IMR-90 (cell line): Measurements from ENCODE around the gene DMRTA1. TPM values are rescaled to one million over a fixed set of nuclear protein-coding genes. Genes with fewer than 3 reads are reported as not detected.

Experiments used
- ATAC-seq: fragments of 200-7000 bp; cut with Tn5 transposase; 2 replicates; pipeline ENCODE4 v1.9.1; 2020; ENCODE audit warnings: low read depth, mild to moderate bottlenecking, moderate library complexity
- BruUV-seq: library from RNA; stranded (reverse); fragments of 400-500 nt; replicated peaks from 2 replicates; lab custom pipeline; 2021; lab: Mats Ljungman, UMichigan
- CTCF ChIA-PET: fragments of 300-600 bp; formaldehyde crosslinking; extraction: SDS; loops from one replicate; lab custom pipeline; 2021; ENCODE audit warnings: antibody characterized with exemption; lab: Yijun Ruan, JAX
- POLR2A ChIA-PET: fragments of 300-600 bp; sonication (Branson Sonifier 250); formaldehyde crosslinking; loops from one replicate; lab custom pipeline; 2022; ENCODE audit warnings: antibody characterized with exemption; ENCODE audit not compliant: unreplicated experiment; lab: Charles Lee
- DNase-seq: peaks from one replicate; pipeline ENCODE4 v3.0.0; 2013
- H2AFZ ChIP-seq: replicated peaks from 2 replicates; pipeline ENCODE3; 2013; ENCODE audit warnings: low read length, mild to moderate bottlenecking; ENCODE audit not compliant: poor library complexity
- H2AK5ac ChIP-seq: 2 replicates; pipeline ENCODE4 v1.6.1; 2013; ENCODE audit warnings: low read depth, low read length, inconsistent platforms
- H2AK9ac ChIP-seq: replicated peaks from 2 replicates; pipeline ENCODE3; 2013; ENCODE audit warnings: mild to moderate bottlenecking, low read depth, low read length, moderate library complexity; ENCODE audit not compliant: poor library complexity
- H2BK120ac ChIP-seq: 2 replicates; pipeline ENCODE4 v1.6.1; 2013; ENCODE audit warnings: low read depth, low read length, inconsistent platforms
- H2BK15ac ChIP-seq: 3 replicates; pipeline ENCODE4 v1.6.1; 2013; ENCODE audit warnings: low read depth, low read length, inconsistent platforms
- H2BK20ac ChIP-seq: 2 replicates; pipeline ENCODE4 v1.6.1; 2013; ENCODE audit warnings: low read depth, mild to moderate bottlenecking, inconsistent platforms, low read length, moderate library complexity
- H2BK5ac ChIP-seq: 2 replicates; pipeline ENCODE4 v1.6.1; 2013; ENCODE audit warnings: mild to moderate bottlenecking, low read depth, low read length, inconsistent platforms; ENCODE audit not compliant: poor library complexity, severe bottlenecking
- H3K14ac ChIP-seq: replicated peaks from 2 replicates; pipeline ENCODE4 v1.6.1; 2013; ENCODE audit warnings: low read depth, low read length, inconsistent platforms
- H3K18ac ChIP-seq: 2 replicates; pipeline ENCODE4 v1.6.1; 2013; ENCODE audit warnings: low read depth, low read length, control low read depth
- H3K23ac ChIP-seq: 2 replicates; pipeline ENCODE4 v1.6.1; 2013; ENCODE audit warnings: low read depth, low read length, inconsistent platforms
- H3K27ac ChIP-seq: 2 replicates; pipeline ENCODE4 v1.5.1; 2013; ENCODE audit warnings: mild to moderate bottlenecking, control low read depth, low read length; ENCODE audit not compliant: insufficient read depth
- H3K27me3 ChIP-seq: 2 replicates; pipeline ENCODE4 v1.6.1; 2013; ENCODE audit warnings: low read length; ENCODE audit not compliant: control insufficient read depth, insufficient read depth
- H3K36me3 ChIP-seq: 2 replicates; pipeline ENCODE4 v1.6.1; 2013; ENCODE audit warnings: low read length, mixed read lengths; ENCODE audit not compliant: control insufficient read depth, insufficient read depth
- H3K4ac ChIP-seq: 2 replicates; pipeline ENCODE4 v1.6.1; 2013; ENCODE audit warnings: low read depth, low read length, inconsistent platforms
- H3K4me1 ChIP-seq: 2 replicates; pipeline ENCODE4 v1.6.1; 2013; ENCODE audit warnings: low read length, mixed read lengths; ENCODE audit not compliant: control insufficient read depth, insufficient read depth
- H3K4me2 ChIP-seq: 2 replicates; pipeline ENCODE4 v1.6.1; 2013; ENCODE audit warnings: low read depth, mild to moderate bottlenecking, control low read depth, low read length, moderate library complexity
- H3K4me3 ChIP-seq: 2 replicates; pipeline ENCODE4 v1.5.1; 2013; ENCODE audit warnings: low read depth, mild to moderate bottlenecking, control low read depth, low read length, moderate library complexity; ENCODE audit not compliant: insufficient read depth
- H3K56ac ChIP-seq: 2 replicates; pipeline ENCODE4 v1.6.1; 2013; ENCODE audit warnings: low read length, inconsistent platforms; ENCODE audit not compliant: insufficient read depth; ENCODE audit errors: extremely low read depth
- H3K79me1 ChIP-seq, 2 experiments: 2 replicates each; pipeline ENCODE4 v1.6.1; 2013; ENCODE audit warnings: low read length in 2 of 2, inconsistent platforms in 1 of 2, low read depth in 1 of 2
- H3K9ac ChIP-seq: 2 replicates; pipeline ENCODE4 v1.6.1; 2013; ENCODE audit warnings: low read depth, low read length, control low read depth
- H3K9me1 ChIP-seq: 2 replicates; pipeline ENCODE4 v1.6.1; 2013; ENCODE audit warnings: low read length, inconsistent platforms; ENCODE audit not compliant: insufficient read depth
- H3K9me3 ChIP-seq: 2 replicates; pipeline ENCODE4 v1.6.1; 2013; ENCODE audit warnings: low read length; ENCODE audit not compliant: control insufficient read depth, insufficient read depth
- H4K20me1 ChIP-seq: 2 replicates; pipeline ENCODE4 v1.6.1; 2013; ENCODE audit warnings: low read length, inconsistent platforms; ENCODE audit not compliant: insufficient read depth
- H4K5ac ChIP-seq: 2 replicates; pipeline ENCODE4 v1.6.1; 2013; ENCODE audit warnings: mild to moderate bottlenecking, low read depth, low read length, control low read depth
- H4K8ac ChIP-seq, 2 experiments: 2 replicates each; pipeline ENCODE4 v1.6.1; 2013; ENCODE audit warnings: low read depth in 2 of 2, low read length in 2 of 2, control low read depth in 1 of 2, inconsistent platforms in 1 of 2
- H4K91ac ChIP-seq: 2 replicates; pipeline ENCODE4 v1.6.1; 2013; ENCODE audit warnings: low read depth, low read length, inconsistent platforms; ENCODE audit not compliant: insufficient read depth
- BHLHE40 ChIP-seq: fragments of 150-350 bp; IDR thresholded peaks from 2 replicates; pipeline ENCODE4 v1.6.1; 2016; ENCODE audit warnings: mild to moderate bottlenecking, low read depth, low read length
- CEBPB ChIP-seq: IDR thresholded peaks from 2 replicates; pipeline ENCODE4 v1.6.1; 2012; ENCODE audit warnings: low read depth, low read length, improper control_type of control experiment
- CHD1 ChIP-seq: IDR thresholded peaks from 2 replicates; pipeline ENCODE4 v1.6.1; 2012; ENCODE audit warnings: low read depth, low read length, improper control_type of control experiment
- CTCF ChIP-seq: conservative IDR thresholded peaks from 2 replicates; pipeline ENCODE4 v1.5.1; 2012; ENCODE audit warnings: mild to moderate bottlenecking, low read depth, low read length, improper control_type of control experiment
- ELK1 ChIP-seq: fragments of 150-350 bp; IDR thresholded peaks from 2 replicates; pipeline ENCODE4 v1.6.1; 2016; ENCODE audit warnings: low read depth, mild to moderate bottlenecking, low read length, moderate library complexity, borderline replicate concordance
- FOS ChIP-seq: fragments of 150-350 bp; IDR thresholded peaks from 2 replicates; pipeline ENCODE4 v1.6.1; 2016; ENCODE audit warnings: low read depth, low read length
- MAFK ChIP-seq: IDR thresholded peaks from 2 replicates; pipeline ENCODE4 v1.6.1; 2012; ENCODE audit warnings: low read depth, low read length, improper control_type of control experiment
- MAZ ChIP-seq: IDR thresholded peaks from 2 replicates; pipeline ENCODE4 v1.6.1; 2012; ENCODE audit warnings: low read depth, mild to moderate bottlenecking, low read length, improper control_type of control experiment, moderate library complexity, borderline replicate concordance
- MXI1 ChIP-seq: IDR thresholded peaks from 2 replicates; pipeline ENCODE4 v1.6.1; 2012; ENCODE audit warnings: low read depth, mild to moderate bottlenecking, low read length, moderate library complexity, borderline replicate concordance
- NFE2L2 ChIP-seq: fragments of 150-350 bp; IDR thresholded peaks from 2 replicates; pipeline ENCODE4 v1.6.1; 2016; ENCODE audit warnings: low read depth, mild to moderate bottlenecking, low read length
- POLR2A ChIP-seq: IDR thresholded peaks from 2 replicates; pipeline ENCODE4 v1.6.1; 2012; ENCODE audit warnings: mild to moderate bottlenecking, low read depth, low read length
- RAD21 ChIP-seq: IDR thresholded peaks from 2 replicates; pipeline ENCODE4 v1.6.1; 2012; ENCODE audit warnings: low read length, improper control_type of control experiment
- RCOR1 ChIP-seq: IDR thresholded peaks from 2 replicates; pipeline ENCODE4 v1.6.1; 2012; ENCODE audit warnings: mild to moderate bottlenecking, low read length, improper control_type of control experiment; ENCODE audit not compliant: insufficient replicate concordance
- RFX5 ChIP-seq: IDR thresholded peaks from 2 replicates; pipeline ENCODE4 v1.8.0; 2012; ENCODE audit warnings: low read depth, mild to moderate bottlenecking, low read length, moderate library complexity
- SMC3 ChIP-seq: fragments of 150-350 bp; IDR thresholded peaks from 2 replicates; pipeline ENCODE4 v1.6.1; 2016; ENCODE audit warnings: low read depth, mild to moderate bottlenecking, antibody characterized with exemption, low read length, moderate library complexity
- USF2 ChIP-seq: fragments of 150-350 bp; IDR thresholded peaks from 2 replicates; pipeline ENCODE4 v1.6.1; 2017; ENCODE audit warnings: mild to moderate bottlenecking, antibody characterized with exemption, low read length, low read depth
- dilution Hi-C: fragments of 300-500 bp; cut with HindIII; formaldehyde crosslinking; loops from one replicate; pipeline ENCODE4 v1.14.3; 2018; ENCODE audit warnings: low sequenced_read_pairs; ENCODE audit not compliant: unreplicated experiment
- in situ Hi-C: fragments of 300-500 bp; cut with MboI; formaldehyde crosslinking; loops from 3 replicates; pipeline ENCODE4 v1.14.3; 2019; ENCODE audit warnings: low sequenced_read_pairs, inconsistent platforms, mixed read lengths
- intact Hi-C: fragments of 100-400 bp; cut with micrococcal nuclease; formaldehyde crosslinking; loops from 2 replicates; pipeline ENCODE4 v1.10.0; 2022
- polyA plus RNA-seq, 3 experiments: library from polyadenylated mRNA; depleted of rRNA; stranded (reverse); fragments of >200 nt; gene quantifications; 2 replicates each; pipeline ENCODE4 v1.2.3, GENCODE V29; 2012; ENCODE audit warnings: low replicate concordance in 1 of 3
- total RNA-seq: library from RNA; depleted of rRNA; stranded (reverse); fragments of >200 nt; gene quantifications from 2 replicates; pipeline ENCODE4 v1.2.3, GENCODE V29; 2012

The DMRTA1 gene
- total and polyA plus RNA-seq, 2 of the 4 experiments (the other 2 are of a cell fraction) = under 0.01 to 0.02 TPM

GRCh38 chr9:22449719-22450118, 3.1 kb downstream of the DMRTA1 start:
- no peak overlapping the region for H2AFZ ChIP-seq
- H4K91ac ChIP-seq = no peak overlapping the region
- in situ Hi-C loops (loop anchor here (5.0 to 10.0 kb wide), 2 partner anchors 195 to 637 kb away; no protein-coding TSS in a partner anchor), intact Hi-C loops (loop anchor here (5.0 to 10.0 kb wide), 2 partner anchors 385 to 442 kb away; partner anchors contain the start of gene CDKN2B), dilution Hi-C loops (no loop called here)
- H3K18ac ChIP-seq = no peak overlapping the region
- no peak overlapping the region for H2BK5ac ChIP-seq
- H2AK9ac ChIP-seq = no peak overlapping the region
- H4K5ac ChIP-seq = no peak overlapping the region
- POLR2A ChIA-PET = no interaction called here
- H2BK15ac ChIP-seq = no peak overlapping the region
- H3K4me3 ChIP-seq = no peak overlapping the region
- H3K9me1 ChIP-seq = no peaks in the 10 kb centered on the region
- no TSS peak for BruUV-seq
- no peak overlapping the region for H3K56ac ChIP-seq
- no peaks in the 10 kb centered on the region for H3K36me3 ChIP-seq
- no peak overlapping the region for H3K4ac ChIP-seq
- H3K4me2 ChIP-seq = no peak overlapping the region
- no peak overlapping the region for H2BK20ac ChIP-seq
- no peak overlapping the region for H2BK120ac ChIP-seq
- H3K23ac ChIP-seq = no peak overlapping the region
- H3K27me3 ChIP-seq = peaks cover 12% of the 10 kb centered on the region
- H3K4me1 ChIP-seq = no peaks in the 10 kb centered on the region
- H3K14ac ChIP-seq = no peak overlapping the region
- no peak overlapping the region for H2AK5ac ChIP-seq
- TF ChIP-seq MXI1 = no peak
- no peak for TF ChIP-seq ELK1
- TF ChIP-seq FOS = no peak
- TF ChIP-seq BHLHE40 = no peak
- TF ChIP-seq RAD21 = no peak
- TF ChIP-seq USF2 = no peak
- no peak for TF ChIP-seq CEBPB
- TF ChIP-seq CHD1 = no peak
- no peak for TF ChIP-seq CTCF
- TF ChIP-seq MAZ = no peak
- TF ChIP-seq POLR2A = no peak
- TF ChIP-seq RFX5 = no peak
- TF ChIP-seq SMC3 = no peak
- TF ChIP-seq MAFK = no peak
- no peak for TF ChIP-seq RCOR1
- TF ChIP-seq NFE2L2 = no peak
- DNase-seq = no peak
- CTCF ChIA-PET = no interaction called here
- no peak overlapping the region for H3K9ac ChIP-seq
- H3K9me3 ChIP-seq = no peaks in the 10 kb centered on the region
- H3K79me1 ChIP-seq = no peaks in the 10 kb centered on the region
- ATAC-seq = no peak
- no peaks in the 10 kb centered on the region for H4K20me1 ChIP-seq
- no peak overlapping the region for H4K8ac ChIP-seq
- H3K27ac ChIP-seq = no peak overlapping the region
